Muscle of leg (tissue), 11 donors: ENCODE data around the gene FAM24B. TPM values are rescaled to one million over a fixed set of nuclear protein-coding genes. Genes with fewer than 3 reads are reported as not detected.
"Not testable (repeated sequence)": the region's sequence is repeated elsewhere in the genome, so short reads cannot be mapped to it uniquely, and the experiment has no call there.

Experiments used
- DNase-seq: peaks from one replicate; pipeline ENCODE4 v3.0.0; 2013
- H3K27ac ChIP-seq: one replicate; pipeline ENCODE4 v1.5.1; 2013; ENCODE audit warnings: mild to moderate bottlenecking, low read length, control low read depth
- H3K27me3 ChIP-seq: one replicate; pipeline ENCODE4 v1.6.1; 2013; ENCODE audit warnings: low read length; ENCODE audit not compliant: control insufficient read depth, insufficient read depth
- H3K36me3 ChIP-seq: one replicate; pipeline ENCODE4 v1.6.1; 2013; ENCODE audit warnings: low read length; ENCODE audit not compliant: control insufficient read depth, insufficient read depth
- H3K4me1 ChIP-seq: one replicate; pipeline ENCODE4 v1.6.1; 2013; ENCODE audit warnings: low read length; ENCODE audit not compliant: control insufficient read depth, insufficient read depth
- H3K4me3 ChIP-seq: one replicate; pipeline ENCODE4 v1.5.1; 2013; ENCODE audit warnings: low read length, control low read depth
- H3K9me3 ChIP-seq: replicated peaks from 2 replicates; pipeline ENCODE4 v1.6.1; 2013; ENCODE audit warnings: low read depth, low read length; ENCODE audit not compliant: control insufficient read depth
- WGBS: methylation state at CpG from one replicate; pipeline ENCODE4 v1.1.5; 2013; ENCODE audit warnings: missing lambda C conversion rate; ENCODE audit not compliant: insufficient coverage; 5-methylcytosine and 5-hydroxymethylcytosine counted together
- polyA plus RNA-seq, 8 donors: library from polyadenylated mRNA; unstranded; fragments of 120-200 nt; gene quantifications; one replicate each; pipeline versions ENCODE4 v1.2.1 to v1.2.3, GENCODE V29; 2013; ENCODE audit warnings: inconsistent platforms in 1 of 8, low replicate concordance in 1 of 8; ENCODE audit not compliant: insufficient read length in 8 of 8, insufficient read depth in 1 of 8
- total RNA-seq: library from RNA; stranded (reverse); fragments of 120-200 nt; gene quantifications from one replicate; pipeline ENCODE4 v1.2.4, GENCODE V29; 2013

The FAM24B gene
- total and polyA plus RNA-seq, 9 donors, result 1.6 to 4.1 (median 2.8) TPM

- Histone ChIP-seq H3K36me3 (no peaks in the 10 kb centered on the region), H3K4me3 (no peak overlapping the region), H3K27ac (no peak overlapping the region), H3K9me3 (no peaks in the 10 kb centered on the region), H3K4me1 (no peaks in the 10 kb centered on the region), H3K27me3 (no peaks in the 10 kb centered on the region)
- 72% methylated on average over 1 of the region's 1 CpG for WGBS
- no peak for DNase-seq
Measured at GRCh38 chr10:122861711-122862161, 17.6 kb downstream of the FAM24B start.

GRCh38 chr10:122859527-122859926 lies 19.9 kb downstream of the FAM24B start:
- no peak overlapping the region for H3K27ac ChIP-seq
- H3K36me3 ChIP-seq, result peaks cover 1% of the 10 kb centered on the region
- H3K27me3 ChIP-seq, result no peaks in the 10 kb centered on the region
- no peaks in the 10 kb centered on the region for H3K9me3 ChIP-seq
- H3K4me3 ChIP-seq, result no peak overlapping the region
- DNase-seq, result no peak
- H3K4me1 ChIP-seq, result no peaks in the 10 kb centered on the region
- WGBS, result no CpG with 5 or more reads among the region's 1 CpG

- not testable (repeated sequence) for H3K4me3 ChIP-seq, H3K27me3 ChIP-seq, DNase-seq, H3K9me3 ChIP-seq, H3K27ac ChIP-seq, H3K4me1 ChIP-seq, H3K36me3 ChIP-seq
- no CpG with 5 or more reads among the region's 5 CpGs for WGBS
Measured at GRCh38 chr10:122858042-122858441, 21.3 kb downstream of the FAM24B start.

GRCh38 chr10:122856902-122857301 lies 22.5 kb downstream of the FAM24B start:
- Histone ChIP-seq H3K27ac (no peak overlapping the region), H3K4me3 (no peak overlapping the region), H3K4me1 (no peaks in the 10 kb centered on the region), H3K36me3 (peaks cover 6% of the 10 kb centered on the region), H3K27me3 (no peaks in the 10 kb centered on the region), H3K9me3 (no peaks in the 10 kb centered on the region)
- no peak for DNase-seq
- no CpG with 5 or more reads among the region's 1 CpG for WGBS

- 62% methylated on average over 3 of the region's 3 CpGs for WGBS
Measured at GRCh38 chr10:122855745-122856144, 23.6 kb downstream of the FAM24B start.

GRCh38 chr10:122854648-122855047 lies 24.7 kb downstream of the FAM24B start:
- WGBS, result 82% methylated on average over 4 of the region's 5 CpGs
- Histone ChIP-seq H3K9me3 (no peaks in the 10 kb centered on the region), H3K27me3 (no peaks in the 10 kb centered on the region), H3K4me1 (no peaks in the 10 kb centered on the region), H3K4me3 (no peak overlapping the region), H3K36me3 (peaks cover 6% of the 10 kb centered on the region), H3K27ac (no peak overlapping the region)
- no peak for DNase-seq

More at GRCh38 chr10:122855745-122856144, 23.6 kb downstream of the FAM24B start:
- no peak for DNase-seq
- H3K9me3 ChIP-seq, result no peaks in the 10 kb centered on the region
- no peaks in the 10 kb centered on the region for H3K27me3 ChIP-seq
- H3K4me1 ChIP-seq, result no peaks in the 10 kb centered on the region
- peaks cover 6% of the 10 kb centered on the region for H3K36me3 ChIP-seq
- no peak overlapping the region for H3K27ac ChIP-seq
- no peak overlapping the region for H3K4me3 ChIP-seq

- peaks cover 6% of the 10 kb centered on the region for H3K36me3 ChIP-seq
- no peaks in the 10 kb centered on the region for H3K9me3 ChIP-seq
- no peak overlapping the region for H3K27ac ChIP-seq
- no peak for DNase-seq
- no peaks in the 10 kb centered on the region for H3K4me1 ChIP-seq
- no peak overlapping the region for H3K4me3 ChIP-seq
- H3K27me3 ChIP-seq, result no peaks in the 10 kb centered on the region
- WGBS, result no CpG with 5 or more reads among the region's 1 CpG
Measured at GRCh38 chr10:122853665-122854313, 25.6 kb downstream of the FAM24B start.

GRCh38 chr10:122852261-122852660 lies 27.1 kb downstream of the FAM24B start:
- H3K4me3 ChIP-seq, result no peak overlapping the region
- DNase-seq, result no peak
- no peaks in the 10 kb centered on the region for H3K9me3 ChIP-seq
- peaks cover 5% of the 10 kb centered on the region for H3K4me1 ChIP-seq
- H3K27ac ChIP-seq, result no peak overlapping the region
- H3K36me3 ChIP-seq, result peaks cover 6% of the 10 kb centered on the region
- no peaks in the 10 kb centered on the region for H3K27me3 ChIP-seq
- WGBS, result no CpG with 5 or more reads among the region's 2 CpGs

GRCh38 chr10:122850705-122851640 lies 28.4 kb downstream of the FAM24B start:
- Histone ChIP-seq H3K36me3 (peaks cover 6% of the 10 kb centered on the region), H3K4me1 (peaks cover 5% of the 10 kb centered on the region), H3K27me3 (no peaks in the 10 kb centered on the region), H3K4me3 (no peak overlapping the region), H3K27ac (no peak overlapping the region), H3K9me3 (no peaks in the 10 kb centered on the region)
- WGBS, result 73% methylated on average over 4 of the region's 5 CpGs
- no peak for DNase-seq

GRCh38 chr10:122849900-122850605 lies 29.3 kb downstream of the FAM24B start:
- WGBS, result 81% methylated on average over 8 of the region's 12 CpGs

More at GRCh38 chr10:122849900-122850605, 29.3 kb downstream of the FAM24B start:
- DNase-seq, result no peak
- no peak overlapping the region for H3K4me3 ChIP-seq
- H3K9me3 ChIP-seq, result no peaks in the 10 kb centered on the region
- H3K4me1 ChIP-seq, result peaks cover 5% of the 10 kb centered on the region
- H3K27me3 ChIP-seq, result no peaks in the 10 kb centered on the region
- peaks cover 6% of the 10 kb centered on the region for H3K36me3 ChIP-seq
- no peak overlapping the region for H3K27ac ChIP-seq
